ENCODE data around the gene EBLN1.

The EBLN1 gene

GRCh38 chr10:22170582-22170981, 47.2 kb downstream of the EBLN1 start:
- no peak for DNase-seq (ENCODE audit: low read depth in 2 of 2)
- no peak for TF ChIP-seq CTCF (IDR thresholded peaks at IDR 0.05; ENCODE audit: low read depth, low read length)
- no peak overlapping the region for H3K4me3 ChIP-seq (replicated peaks in 1 of 2; ENCODE audit: low read depth in 2 of 2, low read length in 2 of 2)

DNA sequence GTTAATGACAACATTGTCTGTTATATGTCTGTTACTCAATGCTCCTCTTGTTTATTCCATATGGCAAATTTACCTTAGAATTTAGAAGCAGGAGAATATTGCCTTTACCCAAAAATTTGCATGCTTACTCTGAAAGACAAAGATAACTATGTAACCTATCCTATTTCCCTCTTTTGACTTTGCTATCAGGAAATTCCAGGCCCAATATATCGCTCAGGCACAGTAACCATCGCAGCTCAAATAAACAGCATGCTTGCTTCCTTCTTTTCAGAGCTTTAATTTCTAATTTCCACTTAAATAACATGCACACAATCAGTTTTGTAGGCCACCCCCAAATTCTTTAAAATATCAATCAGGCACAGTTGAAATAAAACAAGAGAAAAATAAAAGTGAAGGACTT, 57.8 kb downstream of the EBLN1 start:
- no peak for DNase-seq (ENCODE audit: low read depth in 2 of 2)
- no peak overlapping the region for H3K4me3 ChIP-seq (replicated peaks in 1 of 2; ENCODE audit: low read depth in 2 of 2, low read length in 2 of 2)
- TF ChIP-seq CTCF (IDR thresholded peaks at IDR 0.05; ENCODE audit: low read depth, low read length), result no peak

GRCh38 chr10:22159180-22159579, 58.6 kb downstream of the EBLN1 start:
- DNase-seq (ENCODE audit: low read depth in 2 of 2), result no peak
- no peak overlapping the region for H3K4me3 ChIP-seq (replicated peaks in 1 of 2; ENCODE audit: low read depth in 2 of 2, low read length in 2 of 2)
- TF ChIP-seq CTCF (IDR thresholded peaks at IDR 0.05; ENCODE audit: low read depth, low read length), result no peak

Measured in cardiac fibroblast (primary cell).